SK-N-SH (cell line): Measurements from ENCODE around the gene HMMR. TPM values are rescaled to one million over a fixed set of nuclear protein-coding genes. Genes with fewer than 3 reads are reported as not detected.

Experiments used
- CTCF ChIA-PET: fragments of 300-600, 350-600 bp; formaldehyde crosslinking; extraction: SDS; loops from one replicate; lab custom pipeline; 2021; lab: Yijun Ruan, JAX
- POLR2A ChIA-PET: fragments of 350-600 bp; sonication (Branson Sonifier 250); formaldehyde crosslinking; extraction: SDS; loops from one replicate; lab custom pipeline; 2020; ENCODE audit warnings: antibody characterized with exemption, inconsistent platforms; lab: Yijun Ruan, JAX
- DNase-seq: peaks from one replicate; pipeline ENCODE4 v3.0.0; 2012
- H2AFZ ChIP-seq: fragments of 200-600 bp; sonication (generic); 2 replicates; pipeline ENCODE4 v1.8.1; 2016; ENCODE audit warnings: antibody characterized with exemption, mild to moderate bottlenecking, low read depth
- H3F3A ChIP-seq: fragments of 200-600 bp; sonication (generic); replicated peaks from 2 replicates; pipeline ENCODE3; 2016; ENCODE audit warnings: antibody characterized with exemption, mild to moderate bottlenecking; ENCODE audit not compliant: insufficient read depth
- H3K27ac ChIP-seq, 2 experiments: fragments of 200-500 bp in 1 of 2; fragments of 200-600 bp in 1 of 2; sonication (Bioruptor generic) in 1 of 2; sonication (generic), shearing (Covaris generic) in 1 of 2; 2 replicates each; pipeline versions ENCODE4 v1.5.1 to v1.6.1; 2014 to 2016; ENCODE audit warnings: low read depth in 2 of 2, inconsistent platforms in 1 of 2, low read length in 1 of 2, mild to moderate bottlenecking in 1 of 2, mixed read lengths in 1 of 2
- H3K27me3 ChIP-seq: fragments of 200-600 bp; sonication (generic), shearing (Covaris generic); 2 replicates; pipeline ENCODE4 v1.6.1; 2016; ENCODE audit warnings: mixed run types; ENCODE audit not compliant: insufficient read depth
- H3K36me3 ChIP-seq, 2 experiments: fragments of 200-500 bp in 1 of 2; fragments of 200-600 bp in 1 of 2; sonication (Bioruptor generic) in 1 of 2; sonication (generic) in 1 of 2; replicated peaks in 1 of 2; 2 replicates each; pipeline versions ENCODE3 to v1.5.1; 2014 to 2016; ENCODE audit warnings: low read length in 1 of 2, mild to moderate bottlenecking in 1 of 2; ENCODE audit not compliant: insufficient read depth in 2 of 2, control insufficient read depth in 1 of 2
- H3K4me1 ChIP-seq, 2 experiments: fragments of 200-500 bp in 1 of 2; fragments of 200-600 bp in 1 of 2; sonication (Bioruptor generic) in 1 of 2; sonication (generic), shearing (Covaris generic) in 1 of 2; 2 replicates each; pipeline versions ENCODE4 v1.5.1 to v1.6.1; 2014 to 2016; ENCODE audit warnings: low read depth in 1 of 2, low read length in 1 of 2, mixed run types in 1 of 2; ENCODE audit not compliant: insufficient read depth in 2 of 2, control insufficient read depth in 1 of 2
- H3K4me2 ChIP-seq: fragments of 200-600 bp; sonication (generic), shearing (Covaris generic); 2 replicates; pipeline ENCODE4 v1.6.1; 2017; ENCODE audit warnings: mixed run types
- H3K4me3 ChIP-seq, 2 experiments: fragments of 200-500 bp in 1 of 2; fragments of 200-600 bp in 1 of 2; sonication (Bioruptor generic) in 1 of 2; sonication (generic), shearing (Covaris generic) in 1 of 2; 2 replicates each; pipeline versions ENCODE4 v1.5.1 to v1.8.1; 2014 to 2016; ENCODE audit warnings: low read depth in 2 of 2, inconsistent platforms in 1 of 2, low read length in 1 of 2, mild to moderate bottlenecking in 1 of 2, mixed read lengths in 1 of 2, moderate library complexity in 1 of 2
- H3K79me2 ChIP-seq: fragments of 200-600 bp; sonication (generic); 2 replicates; pipeline ENCODE4 v1.8.1; 2017; ENCODE audit warnings: mild to moderate bottlenecking; ENCODE audit not compliant: insufficient read depth
- H3K9ac ChIP-seq: fragments of 200-600 bp; sonication (generic); 2 replicates; pipeline ENCODE4 v1.6.1; 2017; ENCODE audit warnings: mixed run types
- H3K9me2 ChIP-seq: fragments of 200-600 bp; sonication (generic); 2 replicates; pipeline ENCODE4 v1.6.1; 2017; ENCODE audit warnings: mixed run types
- H3K9me3 ChIP-seq: fragments of 200-600 bp; sonication (generic); 2 replicates; pipeline ENCODE4 v1.6.1; 2017; ENCODE audit warnings: mixed run types, mild to moderate bottlenecking, moderate library complexity
- H4K20me1 ChIP-seq: fragments of 200-600 bp; sonication (generic); 2 replicates; pipeline ENCODE4 v1.6.1; 2017; ENCODE audit warnings: mild to moderate bottlenecking, mixed run types; ENCODE audit not compliant: insufficient read depth
- ELF1 ChIP-seq: IDR thresholded peaks from 2 replicates; pipeline ENCODE4 v1.4.0; 2012
- EP300 ChIP-seq, 2 experiments: IDR thresholded peaks; 2 replicates each; pipeline versions ENCODE4 v1.4.0 to v1.6.1; 2012; ENCODE audit warnings: borderline replicate concordance in 1 of 2, low read depth in 1 of 2, low read length in 1 of 2
- EZH2phosphoT487 ChIP-seq: fragments of 200-600 bp; sonication (generic); IDR thresholded peaks from 2 replicates; pipeline ENCODE4 v1.6.1; 2017; ENCODE audit warnings: low read depth, mixed run types, mild to moderate bottlenecking, antibody characterized with exemption, moderate library complexity, borderline replicate concordance
- FOXJ3 ChIP-seq: sonication (generic); formaldehyde crosslinking; IDR thresholded peaks from 2 replicates; pipeline ENCODE4 v1.5.1; 2020; ENCODE audit warnings: mild to moderate bottlenecking, missing genetic modification reagents
- GABPA ChIP-seq: IDR thresholded peaks from 2 replicates; pipeline ENCODE4 v1.4.0; 2012; ENCODE audit warnings: low read depth, mild to moderate bottlenecking
- MAX ChIP-seq: IDR thresholded peaks from 2 replicates; pipeline ENCODE4 v1.4.0; 2012; ENCODE audit warnings: low read depth
- NFIC ChIP-seq: IDR thresholded peaks from 2 replicates; pipeline ENCODE4 v1.4.0; 2012; ENCODE audit warnings: borderline replicate concordance
- PBX3 ChIP-seq: IDR thresholded peaks from 2 replicates; pipeline ENCODE4; 2012
- POLR2AphosphoS5 ChIP-seq: IDR thresholded peaks from 2 replicates; pipeline ENCODE4 v1.6.1; 2012; ENCODE audit warnings: low read depth, low read length
- REST ChIP-seq: IDR thresholded peaks from 2 replicates; pipeline ENCODE4 v1.6.1; 2012; ENCODE audit warnings: mild to moderate bottlenecking, low read depth, low read length, moderate library complexity
- RXRA ChIP-seq: IDR thresholded peaks from 2 replicates; pipeline ENCODE4 v1.4.0; 2012; ENCODE audit warnings: low read depth, mild to moderate bottlenecking, borderline replicate concordance
- SMC3 ChIP-seq: IDR thresholded peaks from 2 replicates; pipeline ENCODE4 v1.6.1; 2012; ENCODE audit warnings: low read depth, low read length, improper control_type of control experiment
- TEAD4 ChIP-seq: IDR thresholded peaks from 2 replicates; pipeline ENCODE4 v1.4.0; 2012; ENCODE audit warnings: mild to moderate bottlenecking, borderline replicate concordance; ENCODE audit not compliant: insufficient read depth
- USF2 ChIP-seq: fragments of 150-350 bp; IDR thresholded peaks from 2 replicates; pipeline ENCODE4 v1.6.1; 2017; ENCODE audit warnings: antibody characterized with exemption, low read length, low read depth, borderline replicate concordance
- WGBS: methylation state at CpG from one replicate; pipeline ENCODE4 v1.1.6; 2017; ENCODE audit warnings: low lambda C conversion rate; 5-methylcytosine and 5-hydroxymethylcytosine counted together
- polyA plus RNA-seq, 3 experiments: library from polyadenylated mRNA; depleted of rRNA; stranded (reverse); fragments of >200 nt; gene quantifications; 2 replicates each; pipeline ENCODE4 v1.2.3, GENCODE V29; 2012

HMMR gene
- polyA plus RNA-seq, 1 of the 3 experiments (the other 2 are of a cell fraction), result 7.7 TPM

- Histone ChIP-seq H4K20me1 (no peaks in the 10 kb centered on the region), H3K36me3 (peaks cover 7 to 15% of the 10 kb centered on the region in 2 experiments), H3F3A (peaks cover 12% of the 10 kb centered on the region), H3K9ac (no peak overlapping the region), H3K79me2 (no peaks in the 10 kb centered on the region), H3K4me2 (no peak overlapping the region), H3K4me1 (no peaks in the 10 kb centered on the region), H3K27ac (no peak overlapping the region), H3K9me2 (no peaks in the 10 kb centered on the region), H3K27me3 (no peaks in the 10 kb centered on the region), H2AFZ (no peak overlapping the region), H3K4me3 (no peak overlapping the region), H3K9me3 (no peaks in the 10 kb centered on the region)
- WGBS, result 76% methylated on average over 1 of the region's 1 CpG
- POLR2A ChIA-PET, result no interaction called here
- TF ChIP-seq EP300 (IDR thresholded peaks at IDR 0.05; ENCODE audit: borderline replicate concordance in 1 of 2, low read depth in 1 of 2, low read length in 1 of 2) (no peak), REST (no peak), SMC3 (no peak), GABPA (no peak), USF2 (no peak), NFIC (no peak), POLR2AphosphoS5 (no peak)
- no peak for DNase-seq
- CTCF ChIA-PET, result no interaction called here
These were observed 64.7 kb downstream of the HMMR start for GRCh38 chr5:163525096-163525495.

- WGBS, result 72% methylated on average over 5 of the region's 5 CpGs
- H3K4me3 ChIP-seq, result no peak overlapping the region
- H3K27me3 ChIP-seq, result no peaks in the 10 kb centered on the region
- peaks cover 0 to 4% of the 10 kb centered on the region in 2 experiments for H3K36me3 ChIP-seq
- no peaks in the 10 kb centered on the region for H3K9me2 ChIP-seq
- ChIA-PET POLR2A (no interaction called here), CTCF (interaction anchor here (1.2 to 1.5 kb wide), 4 partner anchors 13 to 56 kb away, joined by 3 to 4 read pairs (median 4); no protein-coding TSS in a partner anchor)
- no peaks in the 10 kb centered on the region for H3F3A ChIP-seq
- TF ChIP-seq ELF1, result no peak
- TF ChIP-seq EZH2phosphoT487, result no peak
- no peak for TF ChIP-seq TEAD4
- no peak for TF ChIP-seq MAX
- no peak for TF ChIP-seq USF2
- TF ChIP-seq RXRA, result no peak
- TF ChIP-seq FOXJ3 (CRISPR knock-in tag), result no peak
- no peak for TF ChIP-seq PBX3
- H3K4me1 ChIP-seq, result peaks cover 0 to 14% of the 10 kb centered on the region in 2 experiments; a peak in 2 of 4 replicates
- no peak overlapping the region for H3K4me2 ChIP-seq
- H3K9ac ChIP-seq, result no peak overlapping the region
- no peaks in the 10 kb centered on the region for H4K20me1 ChIP-seq
- no peaks in the 10 kb centered on the region for H3K79me2 ChIP-seq
- H2AFZ ChIP-seq, result no peak overlapping the region
- no peak overlapping the region for H3K27ac ChIP-seq
- no peak for DNase-seq
- no peaks in the 10 kb centered on the region for H3K9me3 ChIP-seq
These were observed 69.3 kb downstream of the HMMR start for GRCh38 chr5:163529698-163530097.
